HEK293 (cell line): ENCODE results near the gene TEKTIP1.

ENCODE experiments used
- GLIS1 ChIP-seq: fragments of 450-650 bp; formaldehyde crosslinking; IDR thresholded peaks from 2 replicates; pipeline ENCODE4 v1.5.1; 2016; ENCODE audit warnings: missing biosample characterization, missing genetic modification characterization
- REST ChIP-seq: fragments of 450-650 bp; formaldehyde crosslinking; IDR thresholded peaks from 2 replicates; pipeline ENCODE4 v1.5.1; 2016; ENCODE audit warnings: missing biosample characterization, missing genetic modification characterization
- SCRT1 ChIP-seq: fragments of 450-650 bp; formaldehyde crosslinking; IDR thresholded peaks from 2 replicates; pipeline ENCODE4 v1.5.1; 2016; ENCODE audit warnings: missing biosample characterization, missing genetic modification characterization, borderline replicate concordance
- ZBTB11 ChIP-seq: fragments of 450-650 bp; formaldehyde crosslinking; conservative IDR thresholded peaks from 2 replicates; pipeline ENCODE4 v1.5.1; 2016; ENCODE audit warnings: low read depth, missing biosample characterization, missing genetic modification characterization
- ZBTB48 ChIP-seq: fragments of 450-650 bp; formaldehyde crosslinking; IDR thresholded peaks from 2 replicates; pipeline ENCODE4 v1.5.1; 2016; ENCODE audit warnings: missing biosample characterization, missing genetic modification characterization
- ZBTB49 ChIP-seq: fragments of 450-650 bp; formaldehyde crosslinking; IDR thresholded peaks from 2 replicates; pipeline ENCODE4 v1.5.1; 2016; ENCODE audit warnings: missing biosample characterization, missing genetic modification characterization, low read depth
- ZBTB7A ChIP-seq: fragments of 450-650 bp; formaldehyde crosslinking; IDR thresholded peaks from 2 replicates; pipeline ENCODE4 v1.5.1; 2016; ENCODE audit warnings: low read depth, missing biosample characterization, missing genetic modification characterization
- ZBTB8A ChIP-seq: fragments of 450-650 bp; formaldehyde crosslinking; IDR thresholded peaks from 2 replicates; pipeline ENCODE4 v1.5.1; 2016; ENCODE audit warnings: missing biosample characterization, missing genetic modification characterization
- ZFP3 ChIP-seq: fragments of 450-650 bp; formaldehyde crosslinking; IDR thresholded peaks from 2 replicates; pipeline ENCODE4 v1.5.1; 2016; ENCODE audit warnings: low read depth, missing biosample characterization, missing genetic modification characterization
- ZNF138 ChIP-seq: fragments of 450-650 bp; formaldehyde crosslinking; IDR thresholded peaks from 2 replicates; pipeline ENCODE4 v1.5.1; 2016; ENCODE audit warnings: missing biosample characterization, missing genetic modification characterization, borderline replicate concordance
- ZNF174 ChIP-seq: fragments of 450-650 bp; formaldehyde crosslinking; IDR thresholded peaks from 2 replicates; pipeline ENCODE4 v1.5.0; 2017; ENCODE audit warnings: missing biosample characterization, mild to moderate bottlenecking, missing genetic modification characterization
- ZNF19 ChIP-seq: fragments of 450-650 bp; formaldehyde crosslinking; IDR thresholded peaks from 2 replicates; pipeline ENCODE4; 2016; ENCODE audit warnings: missing biosample characterization, missing genetic modification characterization, low read depth
- ZNF2 ChIP-seq: fragments of 450-650 bp; formaldehyde crosslinking; IDR thresholded peaks from 2 replicates; pipeline ENCODE4 v1.5.1; 2016; ENCODE audit warnings: missing biosample characterization, missing genetic modification characterization
- ZNF223 ChIP-seq: fragments of 450-650 bp; formaldehyde crosslinking; IDR thresholded peaks from 2 replicates; pipeline ENCODE4 v1.5.1; 2016; ENCODE audit warnings: missing biosample characterization, missing genetic modification characterization
- ZNF280D ChIP-seq: fragments of 450-650 bp; formaldehyde crosslinking; IDR thresholded peaks from 2 replicates; pipeline ENCODE4 v1.5.1; 2016; ENCODE audit warnings: missing biosample characterization, missing genetic modification characterization
- ZNF416 ChIP-seq: fragments of 450-650 bp; formaldehyde crosslinking; IDR thresholded peaks from 2 replicates; pipeline ENCODE4 v1.5.1; 2016; ENCODE audit warnings: missing biosample characterization, missing genetic modification characterization
- ZNF48 ChIP-seq: fragments of 450-650 bp; formaldehyde crosslinking; IDR thresholded peaks from 2 replicates; pipeline ENCODE4 v1.5.1; 2016; ENCODE audit warnings: missing biosample characterization, missing genetic modification characterization
- ZNF510 ChIP-seq: fragments of 450-650 bp; formaldehyde crosslinking; IDR thresholded peaks from 2 replicates; pipeline ENCODE4 v1.5.1; 2018; ENCODE audit warnings: mild to moderate bottlenecking, missing genetic modification characterization, missing biosample characterization; ENCODE audit not compliant: insufficient replicate concordance
- ZNF521 ChIP-seq: fragments of 450-650 bp; formaldehyde crosslinking; IDR thresholded peaks from 2 replicates; pipeline ENCODE4 v1.5.1; 2017; ENCODE audit warnings: missing biosample characterization, mild to moderate bottlenecking, missing genetic modification characterization
- ZNF580 ChIP-seq: fragments of 450-650 bp; formaldehyde crosslinking; IDR thresholded peaks from 2 replicates; pipeline ENCODE4 v1.5.1; 2016; ENCODE audit warnings: missing biosample characterization, missing genetic modification characterization
- ZNF610 ChIP-seq: fragments of 450-650 bp; formaldehyde crosslinking; IDR thresholded peaks from 2 replicates; pipeline ENCODE4 v1.5.1; 2016; ENCODE audit warnings: missing biosample characterization, missing genetic modification characterization, borderline replicate concordance
- ZNF670 ChIP-seq: fragments of 450-650 bp; formaldehyde crosslinking; IDR thresholded peaks from 2 replicates; pipeline ENCODE4 v1.5.1; 2016; ENCODE audit warnings: missing biosample characterization, missing genetic modification characterization, low read depth
- ZNF704 ChIP-seq: fragments of 450-650 bp; formaldehyde crosslinking; IDR thresholded peaks from 2 replicates; pipeline ENCODE4 v1.5.1; 2016; ENCODE audit warnings: missing biosample characterization, missing genetic modification characterization
- ZNF792 ChIP-seq: fragments of 450-650 bp; formaldehyde crosslinking; IDR thresholded peaks from 2 replicates; pipeline ENCODE4 v1.5.1; 2016; ENCODE audit warnings: missing biosample characterization, missing genetic modification characterization
- ZSCAN23 ChIP-seq: fragments of 450-650 bp; formaldehyde crosslinking; IDR thresholded peaks from 2 replicates; pipeline ENCODE4 v1.5.1; 2016; ENCODE audit warnings: missing biosample characterization, missing genetic modification characterization

The TEKTIP1 gene

GRCh38 chr19:3557461-3558248 is 18.7 kb downstream of the TEKTIP1 start, which contains the start of gene MFSD12 (continued):
- TF ChIP-seq ZBTB11 (tag by site-specific recombination) (peak; percentile 36), ZNF2 (tag by site-specific recombination) (0 out of 2 replicates have a peak, but pooled peaks have one; percentile 11), ZBTB49 (tag by site-specific recombination) (no peak), ZNF416 (no peak), ZNF19 (no peak), ZNF223 (peak; percentile 99), ZNF280D (tag by site-specific recombination) (no peak), ZNF670 (no peak), ZBTB48 (tag by site-specific recombination) (no peak), ZNF138 (tag by site-specific recombination) (no peak), ZNF521 (tag by site-specific recombination) (no peak), ZBTB7A (peak; percentile 79; the same call in 1 of the 2 replicates), ZNF174 (tag by site-specific recombination) (no peak), ZBTB8A (tag by site-specific recombination) (peak; percentile 93), ZFP3 (no peak), REST (peak; percentile 61), ZSCAN23 (tag by site-specific recombination) (peak; percentile 64; the same call in 1 of the 2 replicates), ZNF48 (tag by site-specific recombination) (no peak), ZNF510 (tag by site-specific recombination) (no peak), ZNF792 (tag by site-specific recombination) (no peak), ZNF580 (no peak), ZNF610 (tag by site-specific recombination) (peak; percentile 69; the same call in 1 of the 2 replicates), SCRT1 (no peak), ZNF704 (tag by site-specific recombination) (no peak), GLIS1 (tag by site-specific recombination) (peak; percentile 65)
